Activated T-cell treated with anti-CD3 and anti-CD28 coated beads, Interleukin-2, amount 50 U/mL, for 4 hours (primary cell): Measurements from ENCODE around the gene PTPRU. TPM values are rescaled to one million over a fixed set of nuclear protein-coding genes. Genes with fewer than 3 reads are reported as not detected.
"Not testable (repeated sequence)": the region's sequence is repeated elsewhere in the genome, so short reads cannot be mapped to it uniquely, and the experiment has no call there.

Experiments used
- ATAC-seq, 2 donors: fragments of 200-7000 bp; cut with Tn5 transposase; one replicate each; pipeline ENCODE4 v1.10.0; 2021
- DNase-seq: peaks from one replicate; pipeline ENCODE4 v3.0.0-alpha.2; 2020
- H3K27me3 Mint-ChIP-seq: one replicate; pipeline ENCODE4 v1.8.0; 2021; ENCODE audit warnings: low read depth, mixed read lengths
- H3K36me3 Mint-ChIP-seq: one replicate; pipeline ENCODE4 v1.8.0; 2022; ENCODE audit warnings: mixed read lengths; ENCODE audit not compliant: insufficient read depth
- H3K4me1 Mint-ChIP-seq: one replicate; pipeline ENCODE4 v1.8.0; 2021; ENCODE audit warnings: low read depth, mixed read lengths
- H3K4me3 Mint-ChIP-seq: one replicate; pipeline ENCODE4 v1.8.0; 2021; ENCODE audit warnings: mild to moderate bottlenecking, moderate library complexity, mixed read lengths
- H3K9me3 Mint-ChIP-seq: one replicate; pipeline ENCODE4 v1.8.0; 2021; ENCODE audit warnings: mixed read lengths
- total RNA-seq, 3 donors: library from RNA; stranded (reverse); gene quantifications; one replicate each; pipeline ENCODE4 v1.2.1, GENCODE V29; 2021

PTPRU gene
- total RNA-seq, 3 donors from 2014 or later = 0.19 to 0.78 (median 0.32) TPM

DNA sequence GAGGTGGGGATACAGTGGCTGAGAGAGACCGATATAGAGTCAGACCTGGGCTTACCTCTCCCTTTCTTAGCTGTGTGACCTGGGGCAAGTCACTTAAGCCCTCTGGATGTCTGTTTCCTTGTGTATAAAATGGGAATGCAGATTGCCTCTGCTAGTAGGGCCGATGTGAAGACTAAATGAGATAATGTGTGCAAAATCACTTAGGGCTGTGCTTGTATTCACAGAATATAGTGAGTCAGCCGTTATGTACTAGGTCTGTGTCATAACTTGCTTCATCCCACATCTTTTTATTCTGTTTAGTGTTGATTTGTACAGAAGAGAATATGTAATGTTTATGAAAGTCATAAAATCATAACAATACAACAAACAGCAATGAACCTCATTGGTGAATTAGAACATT, 56.0 kb downstream of the PTPRU start:
- Mint-ChIP-seq H3K4me1 (no peaks in the 10 kb centered on the region), H3K4me3 (no peak overlapping the region), H3K36me3 (no peaks in the 10 kb centered on the region), H3K27me3 (peaks cover 4% of the 10 kb centered on the region), H3K9me3 (no peaks in the 10 kb centered on the region)
- no peak for DNase-seq
- no peak for ATAC-seq

DNA sequence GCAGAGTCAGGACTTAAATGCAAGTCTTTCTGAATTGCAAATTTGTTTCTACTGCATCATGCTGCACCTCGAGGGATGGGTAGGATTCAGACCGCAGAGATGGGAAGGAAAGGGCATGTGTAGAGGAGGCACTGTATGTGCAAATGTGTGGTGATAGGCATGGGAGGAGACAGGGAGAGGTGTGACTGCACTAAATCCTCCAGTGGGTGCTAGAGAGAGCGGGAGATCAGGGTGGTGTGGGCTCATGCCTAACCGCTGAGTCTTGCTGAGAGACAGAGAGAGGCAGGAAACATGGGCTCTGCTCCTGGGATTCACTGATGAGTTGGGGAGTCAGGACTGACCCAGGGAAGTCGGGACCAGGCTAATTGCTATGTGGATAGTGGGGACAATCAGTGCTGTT, 61.1 kb downstream of the PTPRU start:
- Mint-ChIP-seq H3K4me3 (no peak overlapping the region), H3K4me1 (no peaks in the 10 kb centered on the region), H3K9me3 (no peaks in the 10 kb centered on the region), H3K27me3 (peaks cover 21% of the 10 kb centered on the region), H3K36me3 (no peaks in the 10 kb centered on the region)
- ATAC-seq (no peak), DNase-seq (no peak)

DNA sequence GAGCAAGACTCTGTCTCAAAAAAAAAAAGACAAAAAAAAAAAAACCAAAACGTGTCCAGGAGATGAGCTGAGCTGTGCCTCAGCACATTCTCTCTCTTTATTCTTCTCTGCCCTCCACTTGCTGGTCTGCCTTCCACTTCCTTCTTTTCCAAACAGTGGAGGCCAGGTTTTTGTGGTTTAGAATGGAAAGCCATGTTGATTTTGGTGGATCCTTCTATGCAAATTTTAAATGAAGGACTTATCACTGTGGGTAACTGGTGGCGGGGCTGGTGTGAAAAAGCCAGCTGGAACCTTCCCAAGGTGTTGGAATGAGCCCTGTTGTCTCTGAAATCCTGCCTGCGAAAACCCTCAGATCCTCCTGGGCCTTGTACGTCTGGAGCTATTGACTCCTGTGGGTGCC, 61.9 kb downstream of the PTPRU start:
- Mint-ChIP-seq H3K4me3 (no peak overlapping the region), H3K9me3 (no peaks in the 10 kb centered on the region), H3K27me3 (peaks cover 21% of the 10 kb centered on the region), H3K4me1 (no peaks in the 10 kb centered on the region), H3K36me3 (no peaks in the 10 kb centered on the region)
- DNase-seq (no peak), ATAC-seq (no peak)

DNA sequence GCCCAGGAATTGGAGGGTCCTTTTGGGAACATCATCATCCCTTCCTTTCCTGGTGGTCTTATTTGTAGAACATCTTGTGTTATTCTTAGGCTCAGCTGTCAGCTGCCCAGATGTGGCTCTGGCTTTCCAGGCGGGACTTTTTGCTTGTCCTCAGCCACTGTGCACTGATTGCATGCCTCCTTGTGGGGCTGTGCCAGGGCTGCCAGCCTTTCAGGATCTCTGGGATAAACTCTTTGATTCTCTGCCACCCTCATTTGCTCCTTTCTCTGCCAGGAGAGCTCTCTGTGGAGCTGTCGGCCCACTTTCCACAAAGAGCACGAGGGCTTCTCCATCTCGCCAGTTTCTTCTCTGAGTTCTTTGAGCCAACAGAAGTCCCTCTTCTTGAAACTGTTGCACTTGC, 63.1 kb downstream of the PTPRU start:
- ATAC-seq (no peak), DNase-seq (no peak)
- Mint-ChIP-seq H3K36me3 (no peaks in the 10 kb centered on the region), H3K9me3 (no peaks in the 10 kb centered on the region), H3K4me3 (no peak overlapping the region), H3K27me3 (peaks cover 21% of the 10 kb centered on the region), H3K4me1 (no peaks in the 10 kb centered on the region)

DNA sequence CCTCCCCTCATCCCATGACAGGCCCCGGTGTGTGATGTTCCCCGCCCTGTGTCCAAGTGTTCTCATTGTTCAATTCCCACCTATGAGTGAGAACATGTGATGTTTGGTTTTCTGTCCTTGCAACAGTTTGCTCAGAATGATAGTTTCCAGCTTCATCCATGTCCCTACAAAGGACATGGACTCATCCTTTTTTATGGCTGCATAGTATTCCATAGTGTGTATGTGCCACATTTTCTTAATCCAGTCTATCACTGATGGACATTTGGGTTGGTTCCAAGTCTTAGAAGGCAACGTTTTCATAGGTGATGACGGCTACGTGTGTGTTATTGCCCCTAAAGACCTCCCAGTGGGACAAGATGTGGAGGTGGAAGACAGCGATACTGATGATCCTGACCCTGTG, 65.4 kb downstream of the PTPRU start:
- DNase-seq, ATAC-seq, H3K9me3 Mint-ChIP-seq, H3K4me1 Mint-ChIP-seq, H3K36me3 Mint-ChIP-seq, H3K4me3 Mint-ChIP-seq: not testable (repeated sequence)
- H3K27me3 Mint-ChIP-seq = peaks cover 19% of the 10 kb centered on the region

DNA sequence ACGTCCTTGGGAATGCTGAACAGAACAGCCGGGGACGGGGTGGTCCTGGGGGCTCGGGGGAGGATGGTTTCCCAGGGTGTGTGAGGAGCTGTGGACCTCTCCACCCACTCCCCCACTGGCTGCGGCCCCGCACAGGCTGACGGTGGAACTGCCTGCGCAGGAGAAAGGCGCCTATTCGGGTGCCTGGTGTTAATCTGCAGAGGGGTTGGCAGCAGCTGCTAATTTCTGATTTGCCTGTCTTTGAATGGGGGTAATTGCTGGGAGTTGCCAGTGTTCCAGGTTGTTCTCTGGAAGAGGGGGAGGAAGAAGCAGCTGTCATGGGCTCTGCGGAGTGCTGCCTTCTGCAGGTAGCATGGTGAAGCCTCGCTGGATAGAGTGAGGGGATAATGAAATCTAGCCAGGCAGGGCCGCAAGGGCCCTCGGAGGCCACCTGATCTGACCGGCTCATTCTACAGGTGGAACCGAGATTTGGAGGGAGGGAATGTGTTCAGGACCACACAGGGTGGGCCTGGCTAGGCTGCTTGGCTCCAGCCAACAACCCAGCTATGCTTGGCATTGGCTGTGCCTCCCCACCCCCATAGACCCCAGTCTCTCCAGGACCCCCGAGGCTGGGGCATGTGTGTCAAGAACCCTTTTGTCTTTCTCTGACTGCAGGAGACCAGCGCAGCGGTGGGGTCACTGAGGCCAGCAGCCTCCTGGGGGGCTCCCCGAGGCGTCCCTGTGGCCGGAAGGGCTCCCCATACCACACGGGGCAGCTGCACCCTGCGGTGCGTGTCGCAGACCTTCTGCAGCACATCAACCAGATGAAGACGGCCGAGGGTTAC, 67.1 kb downstream of the PTPRU start:
- Mint-ChIP-seq H3K36me3 (no peaks in the 10 kb centered on the region), H3K9me3 (no peaks in the 10 kb centered on the region), H3K4me1 (no peaks in the 10 kb centered on the region), H3K27me3 (peaks cover 9% of the 10 kb centered on the region), H3K4me3 (no peak overlapping the region)
- ATAC-seq (no peak), DNase-seq (no peak)

DNA sequence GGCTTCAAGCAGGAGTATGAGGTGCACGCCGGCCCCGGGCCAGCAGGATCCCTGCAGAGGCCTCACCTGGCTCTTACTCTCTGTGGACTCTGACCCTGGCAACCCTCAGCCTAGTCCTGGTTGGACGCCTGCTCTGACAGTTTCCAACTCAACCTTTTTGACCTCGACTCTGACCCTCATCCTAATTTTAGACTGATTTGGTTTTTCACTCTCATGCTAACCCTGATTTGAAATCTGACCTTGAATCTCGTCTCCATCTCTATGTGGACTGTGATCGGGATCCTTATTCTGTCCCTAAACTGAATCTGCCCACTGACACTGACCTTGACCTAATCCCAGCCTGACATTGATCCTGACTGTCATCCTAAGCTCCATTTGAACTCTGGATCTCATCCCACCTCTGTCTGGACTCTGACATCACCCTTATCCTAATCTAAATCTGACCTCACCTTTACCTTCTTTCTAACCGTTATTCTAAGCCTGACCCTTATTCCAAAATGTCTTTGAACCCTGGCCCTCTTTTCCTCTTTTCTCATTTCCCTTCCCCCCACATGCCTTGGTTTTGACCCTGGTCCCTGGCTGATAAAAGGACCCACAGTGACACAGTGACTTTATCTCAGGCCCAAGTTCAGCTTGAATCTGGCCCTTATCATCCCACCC, 67.8 kb downstream of the PTPRU start:
- Mint-ChIP-seq H3K4me3 (no peak overlapping the region), H3K36me3 (no peaks in the 10 kb centered on the region), H3K4me1 (no peaks in the 10 kb centered on the region), H3K9me3 (no peaks in the 10 kb centered on the region), H3K27me3 (peaks cover 8% of the 10 kb centered on the region)
- ATAC-seq = no peak
- DNase-seq = no peak

DNA sequence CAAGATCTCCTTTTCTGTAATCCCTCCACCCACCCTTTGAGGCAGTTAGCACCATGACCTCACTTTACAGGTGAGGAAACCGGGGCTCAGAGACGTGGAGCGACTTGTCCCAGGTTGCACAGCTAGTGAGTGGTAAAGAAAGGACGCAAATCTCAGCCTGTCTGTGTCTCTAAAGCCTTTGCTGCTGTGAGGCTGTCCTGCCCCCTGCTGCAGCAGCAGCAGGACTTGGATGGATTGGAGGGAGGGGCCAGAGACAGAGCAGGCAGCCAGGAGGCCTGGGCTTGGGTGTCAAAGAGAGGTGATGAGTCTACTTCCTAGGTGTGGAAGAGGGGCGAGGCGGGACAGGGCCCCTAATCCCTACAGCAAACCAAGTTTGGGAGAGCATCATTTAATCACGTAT, 69.6 kb downstream of the PTPRU start:
- Mint-ChIP-seq H3K27me3 (peaks cover 4% of the 10 kb centered on the region), H3K9me3 (no peaks in the 10 kb centered on the region), H3K36me3 (no peaks in the 10 kb centered on the region), H3K4me1 (no peaks in the 10 kb centered on the region), H3K4me3 (no peak overlapping the region)
- DNase-seq (no peak), ATAC-seq (no peak)

DNA sequence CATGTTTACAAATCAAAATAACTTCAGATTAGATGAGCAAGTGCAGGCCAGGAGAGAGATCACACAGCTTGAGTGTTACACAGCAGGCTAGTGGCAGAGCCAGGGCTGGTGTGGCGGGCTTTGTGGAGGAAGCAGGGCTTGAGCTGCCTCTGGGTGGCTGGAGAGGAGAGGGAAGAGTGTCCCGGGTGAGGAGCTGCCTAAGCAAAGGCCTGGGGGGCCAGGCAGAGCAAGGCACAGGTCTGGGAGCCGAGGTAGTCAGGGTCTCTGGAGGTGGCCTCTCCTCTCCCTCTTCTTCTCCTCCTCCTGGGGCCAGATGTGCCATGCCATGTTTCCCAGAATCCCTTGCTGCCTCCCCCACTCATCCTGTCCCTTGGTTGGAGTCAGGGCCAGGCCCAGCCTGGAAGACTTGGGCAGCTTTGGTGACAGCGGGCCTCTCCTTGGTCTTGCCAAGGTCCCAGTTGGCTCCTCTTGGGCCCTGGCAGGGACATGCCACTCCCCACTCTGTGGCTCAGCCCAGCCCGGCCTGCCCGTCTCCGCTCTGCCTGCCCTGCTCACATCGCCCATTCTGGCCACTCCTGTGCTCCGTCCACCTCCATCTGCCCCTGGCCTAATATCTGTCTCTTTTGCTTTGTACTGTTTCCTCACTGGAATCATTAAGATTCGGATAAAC, 70.3 kb downstream of the PTPRU start:
- H3K4me3 Mint-ChIP-seq = no peak overlapping the region
- H3K9me3 Mint-ChIP-seq = no peaks in the 10 kb centered on the region
- no peaks in the 10 kb centered on the region for H3K4me1 Mint-ChIP-seq

DNA sequence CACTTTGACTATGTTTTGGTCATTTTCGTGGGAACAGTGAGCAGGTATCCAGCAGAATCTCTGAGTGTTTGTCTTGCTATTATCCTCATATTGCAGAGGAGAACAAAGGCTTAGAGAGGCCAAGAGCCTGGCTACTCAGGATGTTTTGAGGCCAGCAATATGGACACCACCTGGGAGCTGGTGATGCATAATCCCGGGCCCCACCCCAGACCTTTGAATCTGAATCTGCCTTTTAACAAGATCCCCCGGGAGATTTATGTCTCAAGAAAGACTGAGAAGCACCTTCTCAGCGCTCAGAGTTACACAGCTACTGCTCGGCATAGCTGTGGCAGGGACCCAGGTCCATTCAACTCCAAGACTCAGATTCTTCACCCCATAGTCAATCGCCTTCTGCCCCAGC, 72.8 kb downstream of the PTPRU start:
- H3K4me1 Mint-ChIP-seq = no peaks in the 10 kb centered on the region
- H3K36me3 Mint-ChIP-seq = no peaks in the 10 kb centered on the region
- no peak for ATAC-seq
- H3K27me3 Mint-ChIP-seq = no peaks in the 10 kb centered on the region
- H3K9me3 Mint-ChIP-seq = no peaks in the 10 kb centered on the region
- DNase-seq = no peak
- no peak overlapping the region for H3K4me3 Mint-ChIP-seq

More for the DNA sequence above, 70.3 kb downstream of the PTPRU start:
- H3K36me3 Mint-ChIP-seq = no peaks in the 10 kb centered on the region
- ATAC-seq (no peak), DNase-seq (no peak)
- H3K27me3 Mint-ChIP-seq = peaks cover 3% of the 10 kb centered on the region

DNA sequence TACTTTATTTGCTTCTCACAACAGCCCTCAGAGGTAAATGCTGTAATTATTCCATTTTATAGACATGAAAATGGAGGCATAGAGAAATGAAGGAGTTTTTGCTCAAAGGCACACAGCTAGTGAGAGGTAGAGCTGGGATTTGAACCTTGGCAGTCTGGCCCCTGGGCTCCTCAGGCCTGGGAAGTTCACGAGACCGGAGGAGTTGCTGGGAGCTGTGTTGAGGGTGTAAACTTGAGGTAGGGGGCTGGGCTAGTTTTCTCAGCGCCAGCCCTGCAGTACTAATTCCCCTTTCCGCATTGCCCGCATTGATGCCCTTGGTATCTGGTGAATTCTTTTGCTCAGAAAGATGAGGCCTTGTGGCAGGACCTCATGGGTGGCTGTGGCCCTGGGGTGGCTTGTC, 73.3 kb downstream of the PTPRU start:
- Mint-ChIP-seq H3K36me3 (no peaks in the 10 kb centered on the region), H3K27me3 (no peaks in the 10 kb centered on the region), H3K4me1 (no peaks in the 10 kb centered on the region), H3K9me3 (no peaks in the 10 kb centered on the region), H3K4me3 (no peak overlapping the region)
- DNase-seq = no peak
- ATAC-seq = no peak

DNA sequence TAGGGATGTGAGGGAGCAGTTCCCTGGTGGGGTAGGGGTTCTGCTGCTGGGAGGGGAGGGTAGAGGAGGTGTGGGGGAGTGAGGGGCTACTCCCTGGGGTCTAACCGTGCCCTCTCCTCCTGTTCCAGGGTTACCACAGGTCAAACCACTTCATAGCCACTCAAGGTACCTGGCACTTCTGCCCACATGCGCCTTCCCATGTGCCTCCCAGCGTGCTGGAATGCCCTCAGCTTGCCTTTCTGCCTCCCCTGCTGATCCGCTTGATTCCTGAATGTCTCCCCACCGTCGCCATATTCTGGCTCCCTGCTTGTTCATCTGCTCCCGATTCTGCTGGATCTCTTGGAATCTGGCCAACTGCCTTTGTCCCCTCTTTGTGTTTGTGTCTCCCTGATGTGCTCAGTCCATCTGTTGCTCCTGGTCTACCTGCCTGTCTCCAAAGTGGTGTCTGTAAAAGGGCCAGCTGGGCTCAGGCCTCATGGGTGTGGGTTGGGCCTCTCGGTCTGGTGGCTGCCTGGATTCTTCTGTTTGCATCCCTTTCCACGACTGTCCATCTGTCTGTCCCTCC, 74.4 kb downstream of the PTPRU start:
- Mint-ChIP-seq H3K27me3 (no peaks in the 10 kb centered on the region), H3K4me1 (no peaks in the 10 kb centered on the region), H3K9me3 (no peaks in the 10 kb centered on the region), H3K36me3 (no peaks in the 10 kb centered on the region), H3K4me3 (no peak overlapping the region)
- DNase-seq = no peak
- no peak for ATAC-seq

DNA sequence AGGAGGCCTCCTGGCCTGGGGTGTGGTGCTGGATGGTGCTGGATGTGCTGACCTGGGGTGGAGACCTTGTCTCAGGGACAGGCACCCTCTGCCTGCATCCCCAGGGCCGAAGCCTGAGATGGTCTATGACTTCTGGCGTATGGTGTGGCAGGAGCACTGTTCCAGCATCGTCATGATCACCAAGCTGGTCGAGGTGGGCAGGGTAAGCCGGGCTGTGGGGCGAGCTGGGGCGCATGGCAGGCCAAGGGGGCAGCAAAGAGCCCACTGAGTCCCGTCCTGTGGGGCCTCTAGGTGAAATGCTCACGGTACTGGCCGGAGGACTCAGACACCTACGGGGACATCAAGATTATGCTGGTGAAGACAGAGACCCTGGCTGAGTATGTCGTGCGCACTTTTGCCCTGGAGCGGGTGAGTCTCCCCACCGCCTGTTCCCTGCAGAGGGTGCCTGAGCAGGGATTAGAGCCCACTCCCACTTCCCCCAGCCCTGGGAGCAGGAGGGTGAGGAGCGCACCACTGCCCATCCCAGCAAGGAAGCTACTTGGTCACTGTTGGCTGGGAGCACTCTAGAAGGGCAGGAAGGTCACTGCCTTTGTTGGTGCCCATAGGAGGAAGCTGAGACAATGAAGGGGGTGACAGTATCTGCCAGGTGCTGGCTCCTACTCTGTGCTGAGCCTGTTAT, 75.2 kb downstream of the PTPRU start:
- Mint-ChIP-seq H3K4me1 (no peaks in the 10 kb centered on the region), H3K27me3 (no peaks in the 10 kb centered on the region), H3K9me3 (no peaks in the 10 kb centered on the region), H3K4me3 (no peak overlapping the region), H3K36me3 (no peaks in the 10 kb centered on the region)
- DNase-seq (no peak), ATAC-seq (no peak)
